SJSA1 (cell line): ENCODE measurements around the gene SAMD5. TPM values are rescaled to one million over a fixed set of nuclear protein-coding genes. Genes with fewer than 3 reads are reported as not detected.

Experiments
- DNase-seq, 2 experiments: peaks; one replicate each; pipeline ENCODE4 v3.0.0-alpha.2; 2015 to 2020; ENCODE audit warnings: low spot score in 2 of 2, low read depth in 1 of 2
- H3K27ac ChIP-seq: fragments of 250-450 bp; sonication (Bioruptor Pico); 2 replicates; pipeline ENCODE4 v1.5.1; 2020; ENCODE audit warnings: mild to moderate bottlenecking, moderate library complexity
- H3K27me3 ChIP-seq: fragments of 250-450 bp; sonication (Bioruptor Pico); replicated peaks from 2 replicates; pipeline ENCODE4 v1.5.1; 2020; ENCODE audit warnings: mild to moderate bottlenecking, moderate library complexity
- H3K36me3 ChIP-seq: fragments of 250-450 bp; sonication (Bioruptor Pico); 2 replicates; pipeline ENCODE4 v1.5.1; 2020; ENCODE audit warnings: mild to moderate bottlenecking
- H3K4me1 ChIP-seq: fragments of 250-450 bp; sonication (Bioruptor Pico); replicated peaks from 2 replicates; pipeline ENCODE4 v1.6.1; 2021; ENCODE audit warnings: mild to moderate bottlenecking
- H3K4me3 ChIP-seq: fragments of 250-450 bp; sonication (Bioruptor Pico); 2 replicates; pipeline ENCODE4 v1.5.1; 2020; ENCODE audit warnings: mild to moderate bottlenecking
- H3K9me3 ChIP-seq: fragments of 250-450 bp; sonication (Bioruptor Pico); replicated peaks from 2 replicates; pipeline ENCODE4 v1.5.1; 2020; ENCODE audit warnings: mild to moderate bottlenecking
- total RNA-seq: library from RNA; depleted of rRNA; stranded (reverse); fragments of >200 nt; shearing (Covaris generic); gene quantifications from 2 replicates; pipeline ENCODE4 v1.2.3, GENCODE V29; 2014; rRNA removed

The SAMD5 gene
- 16.2 and 21.5 TPM in 2 replicates for total RNA-seq

DNA sequence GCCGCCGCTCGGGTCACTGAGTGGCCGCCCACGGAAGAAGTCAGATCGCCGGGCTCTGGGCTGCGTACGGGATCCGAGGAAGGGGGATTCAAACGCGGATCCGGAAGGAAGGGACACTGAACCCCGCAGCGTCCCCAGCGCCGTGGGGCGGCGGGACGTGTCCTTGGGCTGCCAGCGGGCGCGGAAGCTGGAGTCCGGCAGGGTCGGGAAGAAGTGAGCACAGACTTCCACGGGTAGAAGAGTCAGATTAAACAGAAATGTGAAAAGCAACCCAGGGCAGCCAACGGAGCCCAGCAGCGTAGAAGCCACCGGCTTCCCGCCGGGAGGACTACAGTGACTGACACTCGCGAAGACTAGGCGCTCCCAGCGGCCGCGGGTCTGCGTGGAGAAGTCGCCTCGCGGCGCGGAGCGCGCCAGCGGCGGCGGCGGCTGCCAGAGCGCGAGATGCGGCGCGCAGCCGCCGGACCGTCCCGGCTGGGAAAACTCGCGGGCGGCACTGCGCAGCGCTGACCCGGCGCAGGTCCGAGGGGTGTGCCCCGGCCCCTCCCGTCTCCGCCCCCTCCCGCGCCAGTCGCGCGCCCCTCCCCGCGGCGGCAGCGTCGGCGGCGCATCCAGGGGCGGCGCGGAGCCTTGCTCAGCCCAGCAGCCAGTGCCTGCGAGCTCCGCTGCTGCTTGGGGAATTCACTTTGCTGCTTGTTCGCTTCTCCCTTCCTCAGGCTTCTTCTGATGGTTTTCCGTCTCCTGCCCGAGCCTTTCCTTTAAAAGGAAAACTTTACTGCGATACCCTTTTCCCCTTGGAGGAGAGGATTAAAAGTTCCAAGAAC, at the start of gene SAMD5:
Gene SAMD5, plus strand, starts transcription at position 649 of the 824 bp plus-strand sequence. CDS start 239 bp downstream, outside the sequence.
- Histone ChIP-seq H3K4me1 (peaks cover 28% of the 10 kb centered on the region), H3K27me3 (no peaks in the 10 kb centered on the region), H3K4me3 (peak within 1 kb of the TSS; percentile 60), H3K9me3 (no peaks in the 10 kb centered on the region), H3K27ac (peak within 1 kb of the TSS; percentile 32), H3K36me3 (0 out of 2 replicates have a peak, but pooled peaks cover 4% of the 10 kb centered on the region)
- DNase-seq = peak; percentile 80 to 82

- no peak overlapping the region for H3K4me3 ChIP-seq
- H3K27ac ChIP-seq = no peak overlapping the region
- no peaks in the 10 kb centered on the region for H3K36me3 ChIP-seq
- DNase-seq = no peak
- H3K9me3 ChIP-seq = no peaks in the 10 kb centered on the region
- no peaks in the 10 kb centered on the region for H3K4me1 ChIP-seq
- H3K27me3 ChIP-seq = no peaks in the 10 kb centered on the region; the same call in none of the 2 replicates
Measured at GRCh38 chr6:147459780-147460179, 48.7 kb upstream of the SAMD5 start.

GRCh38 chr6:147463651-147464050, 44.8 kb upstream of the SAMD5 start:
- Histone ChIP-seq H3K27me3 (no peaks in the 10 kb centered on the region; the same call in 1 of the 2 replicates), H3K9me3 (no peaks in the 10 kb centered on the region), H3K36me3 (no peaks in the 10 kb centered on the region), H3K4me1 (no peaks in the 10 kb centered on the region), H3K27ac (no peak overlapping the region), H3K4me3 (no peak overlapping the region)
- DNase-seq = no peak

GRCh38 chr6:147467428-147467827, 41.1 kb upstream of the SAMD5 start:
- H3K36me3 ChIP-seq = no peaks in the 10 kb centered on the region
- no peak for DNase-seq
- no peaks in the 10 kb centered on the region for H3K9me3 ChIP-seq
- H3K4me3 ChIP-seq = no peak overlapping the region
- no peaks in the 10 kb centered on the region; the same call in 1 of the 2 replicates for H3K27me3 ChIP-seq
- no peaks in the 10 kb centered on the region for H3K4me1 ChIP-seq
- no peak overlapping the region for H3K27ac ChIP-seq

DNA sequence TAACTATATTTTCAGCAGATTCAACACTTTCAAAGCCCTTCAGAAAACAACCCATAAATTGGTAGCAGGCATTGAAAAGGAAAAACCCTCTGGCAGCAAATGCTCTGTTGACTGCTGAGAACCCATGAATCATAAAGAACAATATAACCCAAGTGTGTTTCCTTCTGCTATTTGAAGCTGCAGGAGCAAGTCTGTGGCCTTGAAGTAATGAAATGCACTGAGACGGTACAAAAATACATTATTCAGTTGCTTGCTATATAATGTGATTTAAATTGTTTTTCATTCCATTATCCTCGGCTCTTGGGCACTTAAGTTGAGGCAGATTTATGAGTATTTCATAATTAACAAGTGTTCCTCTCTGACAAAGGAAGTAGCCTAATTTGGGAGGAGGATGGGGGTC, 40.6 kb upstream of the SAMD5 start:
- H3K36me3 ChIP-seq = no peaks in the 10 kb centered on the region
- H3K9me3 ChIP-seq = no peaks in the 10 kb centered on the region
- no peaks in the 10 kb centered on the region for H3K4me1 ChIP-seq
- no peak overlapping the region for H3K27ac ChIP-seq
- no peaks in the 10 kb centered on the region; the same call in 1 of the 2 replicates for H3K27me3 ChIP-seq
- no peak overlapping the region for H3K4me3 ChIP-seq
- no peak for DNase-seq

GRCh38 chr6:147468634-147469033, 39.9 kb upstream of the SAMD5 start:
- Histone ChIP-seq H3K27me3 (no peaks in the 10 kb centered on the region; the same call in 1 of the 2 replicates), H3K4me3 (no peak overlapping the region), H3K27ac (no peak overlapping the region), H3K36me3 (no peaks in the 10 kb centered on the region), H3K9me3 (no peaks in the 10 kb centered on the region), H3K4me1 (no peaks in the 10 kb centered on the region)
- DNase-seq = no peak

DNA sequence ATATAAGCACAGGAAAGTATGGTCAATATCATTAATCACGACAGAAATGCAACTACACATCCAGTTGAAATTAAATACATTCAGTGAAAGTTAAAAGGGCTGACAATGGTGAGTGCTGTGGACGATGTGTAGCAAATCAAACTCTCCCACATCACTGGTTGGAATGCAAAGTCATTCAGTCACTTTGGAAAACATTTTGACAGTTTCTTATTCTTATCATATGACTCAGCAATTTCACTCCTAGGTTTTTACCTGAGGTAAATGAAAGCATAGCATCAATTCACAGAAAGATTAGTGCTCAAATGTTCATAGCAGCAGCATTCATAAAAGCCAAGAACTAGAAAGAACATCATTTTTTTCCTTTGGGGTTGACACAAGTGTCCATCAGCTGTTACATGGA, 28.6 kb upstream of the SAMD5 start:
- H3K27me3 ChIP-seq = no peaks in the 10 kb centered on the region; the same call in 1 of the 2 replicates
- H3K9me3 ChIP-seq = no peaks in the 10 kb centered on the region
- H3K4me1 ChIP-seq = no peaks in the 10 kb centered on the region; the same call in 1 of the 2 replicates
- no peaks in the 10 kb centered on the region for H3K36me3 ChIP-seq
- no peak overlapping the region for H3K4me3 ChIP-seq
- no peak overlapping the region for H3K27ac ChIP-seq
- DNase-seq = no peak

DNA sequence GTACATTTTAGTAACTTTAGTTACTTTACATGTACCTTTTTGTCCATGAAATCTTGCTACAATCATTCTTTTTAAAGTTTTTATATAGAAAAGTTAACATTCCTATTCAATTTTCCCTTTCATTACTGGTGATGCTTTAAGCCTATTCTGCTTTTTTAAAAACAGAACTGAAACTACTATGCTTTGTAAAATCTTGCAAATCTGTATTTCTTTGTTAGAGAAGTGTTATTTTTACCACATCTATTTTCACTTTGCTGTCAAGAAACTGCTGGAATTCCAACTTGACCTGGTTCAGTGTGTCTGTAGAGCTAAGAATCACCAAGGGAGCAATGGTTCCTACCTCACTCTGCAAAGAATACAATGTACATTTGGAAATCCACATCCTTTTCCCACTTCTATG, 21.8 kb upstream of the SAMD5 start:
- Histone ChIP-seq H3K27ac (no peak overlapping the region), H3K36me3 (no peaks in the 10 kb centered on the region), H3K27me3 (no peaks in the 10 kb centered on the region), H3K9me3 (no peaks in the 10 kb centered on the region), H3K4me3 (no peak overlapping the region), H3K4me1 (peaks cover 8% of the 10 kb centered on the region)
- no peak for DNase-seq

DNA sequence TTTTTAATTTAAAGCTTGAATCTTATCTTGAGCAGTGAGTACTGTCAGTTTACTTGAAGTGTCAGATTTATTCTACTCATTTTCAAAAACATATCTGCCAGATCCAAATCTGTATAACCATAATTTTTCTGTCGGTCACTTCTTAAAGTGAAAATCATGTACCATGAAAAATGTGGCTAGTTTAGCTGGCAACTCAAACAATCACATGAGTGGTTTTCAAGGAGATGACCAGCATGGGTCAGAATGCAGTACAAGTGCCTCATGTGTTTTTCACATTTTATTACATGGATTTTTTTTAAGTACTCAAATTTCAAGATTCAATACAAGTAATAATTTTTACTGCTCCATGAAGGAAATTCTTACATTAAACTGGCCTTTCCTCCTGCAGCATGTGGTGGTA, 11.0 kb upstream of the SAMD5 start:
- peaks cover 5% of the 10 kb centered on the region; the same call in 1 of the 2 replicates for H3K9me3 ChIP-seq
- no peak overlapping the region for H3K4me3 ChIP-seq
- no peaks in the 10 kb centered on the region for H3K36me3 ChIP-seq
- no peaks in the 10 kb centered on the region for H3K27me3 ChIP-seq
- no peaks in the 10 kb centered on the region for H3K4me1 ChIP-seq
- DNase-seq = no peak
- no peak overlapping the region for H3K27ac ChIP-seq

GRCh38 chr6:147503587-147503986, 4.9 kb upstream of the SAMD5 start:
- H3K4me3 ChIP-seq = no peak overlapping the region
- H3K36me3 ChIP-seq = no peaks in the 10 kb centered on the region
- H3K9me3 ChIP-seq = no peaks in the 10 kb centered on the region
- H3K27ac ChIP-seq = no peak overlapping the region
- no peaks in the 10 kb centered on the region for H3K27me3 ChIP-seq
- no peak for DNase-seq
- H3K4me1 ChIP-seq = peaks cover 9% of the 10 kb centered on the region

DNA sequence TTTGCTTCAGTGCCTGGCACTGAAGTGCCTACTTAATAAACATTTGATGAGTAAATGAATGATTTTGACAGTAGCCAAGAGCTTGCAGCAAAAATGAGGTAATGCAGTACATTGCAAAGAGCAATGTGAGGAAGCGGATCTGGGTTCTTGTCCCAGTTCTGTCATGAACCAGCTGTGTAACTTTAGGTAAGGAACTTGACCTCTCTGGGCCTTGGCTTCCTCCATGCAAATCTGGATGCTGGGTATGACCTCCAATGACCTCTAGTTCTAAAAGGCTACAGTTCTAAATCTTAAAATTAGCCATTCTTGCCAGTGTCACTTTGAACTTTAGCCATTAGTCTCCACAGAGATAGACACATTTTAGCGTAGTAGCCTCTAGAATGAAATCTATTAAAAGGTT, 3.6 kb upstream of the SAMD5 start:
- Histone ChIP-seq H3K4me1 (peaks cover 16% of the 10 kb centered on the region), H3K9me3 (no peaks in the 10 kb centered on the region), H3K27ac (no peak overlapping the region), H3K36me3 (0 out of 2 replicates have a peak, but pooled peaks cover 4% of the 10 kb centered on the region), H3K4me3 (no peak overlapping the region), H3K27me3 (no peaks in the 10 kb centered on the region)
- no peak for DNase-seq

- H3K27ac ChIP-seq = no peak overlapping the region
- peak; percentile 80 to 82 for DNase-seq
- no peaks in the 10 kb centered on the region for H3K9me3 ChIP-seq
Measured at GRCh38 chr6:147506704-147507114, 1.8 kb upstream of the SAMD5 start.

DNA sequence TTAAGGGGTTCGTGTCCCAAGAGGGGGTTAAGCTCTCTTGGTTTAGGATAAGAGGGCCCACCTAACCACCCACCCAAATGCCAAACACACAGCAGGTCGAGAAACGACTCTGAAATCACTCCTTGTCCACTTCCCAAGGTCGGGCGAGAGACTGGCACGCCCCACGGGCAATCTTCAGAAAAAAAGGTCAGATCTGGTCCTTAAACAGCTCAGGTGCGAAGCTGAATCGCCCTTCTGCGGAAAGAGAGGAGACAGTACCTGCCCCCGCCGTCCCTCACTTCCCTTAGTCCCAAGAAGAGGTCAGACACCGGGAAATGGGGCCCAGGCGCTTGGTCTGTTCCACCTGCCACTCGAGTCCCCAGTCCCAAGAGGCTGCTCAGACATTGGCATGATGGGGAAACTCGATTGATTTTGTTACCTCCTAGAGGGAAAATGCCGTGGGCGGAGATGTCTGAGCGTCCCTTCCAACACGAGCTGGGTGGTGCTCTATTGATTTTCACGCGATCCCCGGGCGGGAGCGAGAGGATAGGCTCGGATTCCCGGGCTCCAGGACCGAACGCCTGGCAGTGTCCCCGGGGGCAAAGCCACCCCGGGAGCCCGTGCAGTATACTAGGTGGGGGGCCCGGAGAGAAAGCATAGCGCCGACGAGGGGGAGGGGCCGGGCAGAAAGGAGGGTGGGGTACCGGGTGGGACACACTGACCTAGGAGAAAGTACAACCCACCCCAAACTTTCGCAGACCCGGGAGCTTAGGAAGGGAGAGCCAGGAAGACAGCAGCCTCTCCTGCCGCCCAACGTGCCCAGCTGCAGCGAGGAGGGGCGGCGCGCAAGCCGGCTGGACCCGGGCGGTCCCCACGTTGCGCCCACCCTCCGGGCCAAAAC, 1.1 kb upstream of the SAMD5 start:
- H3K27ac ChIP-seq = peak overlapping the region; percentile 32
- H3K4me3 ChIP-seq = peak overlapping the region; percentile 60
- no peaks in the 10 kb centered on the region for H3K9me3 ChIP-seq
- H3K36me3 ChIP-seq = 0 out of 2 replicates have a peak, but pooled peaks cover 4% of the 10 kb centered on the region
- DNase-seq = peak; percentile 51 to 56
- H3K4me1 ChIP-seq = peaks cover 28% of the 10 kb centered on the region
- no peaks in the 10 kb centered on the region for H3K27me3 ChIP-seq

More at GRCh38 chr6:147506704-147507114, 1.8 kb upstream of the SAMD5 start:
- H3K4me1 ChIP-seq = peaks cover 28% of the 10 kb centered on the region
- H3K4me3 ChIP-seq = peak overlapping the region; percentile 60
- 0 out of 2 replicates have a peak, but pooled peaks cover 4% of the 10 kb centered on the region for H3K36me3 ChIP-seq
- H3K27me3 ChIP-seq = no peaks in the 10 kb centered on the region
